ENCODE results near the gene AXIN2.

The AXIN2 gene

DNA sequence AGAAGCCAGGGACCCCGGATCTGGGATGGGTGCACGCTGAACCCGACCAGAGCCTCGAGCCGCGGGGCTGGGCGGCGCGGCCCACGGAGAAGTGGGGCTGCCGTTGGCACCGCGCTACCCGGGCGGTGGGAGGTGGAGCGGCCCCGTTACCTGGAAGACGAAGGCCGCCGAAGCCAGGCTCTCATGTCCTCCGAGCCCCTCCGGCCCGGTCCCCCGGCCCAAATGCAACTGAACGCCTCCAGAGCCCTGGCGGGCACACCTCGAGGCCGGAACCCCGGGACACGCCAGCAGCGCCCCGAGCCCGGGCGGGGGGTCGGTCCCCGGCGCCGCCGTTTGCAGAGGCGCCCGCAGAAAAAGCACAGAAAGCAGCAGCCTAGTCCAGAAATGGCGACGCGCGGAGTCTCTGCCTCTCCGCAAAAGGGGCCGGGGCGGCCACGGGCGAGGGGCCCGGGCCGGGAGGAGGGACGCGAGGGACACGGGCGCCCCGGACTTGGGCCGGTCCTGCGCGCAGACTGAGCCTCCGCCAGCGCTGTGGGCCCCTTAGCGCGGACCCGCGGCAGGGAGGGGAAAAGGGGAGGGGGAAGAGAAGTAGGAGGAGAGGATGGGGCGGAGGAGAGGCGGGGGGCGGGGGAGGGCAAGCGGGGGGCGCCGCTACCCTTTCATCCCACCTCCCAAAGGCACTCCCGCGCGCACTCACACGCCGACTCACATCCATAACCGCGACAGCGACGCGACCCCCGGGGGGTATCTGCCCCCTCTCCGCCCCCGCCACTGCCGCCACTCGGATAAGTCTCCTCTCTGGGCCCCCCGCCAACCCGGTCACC lies 1.4 kb downstream of the AXIN2 start (continued):
- TF ChIP-seq ZNF19 (tag by site-specific recombination; IDR thresholded peaks at IDR 0.05; ENCODE audit: low read depth), result no peak
- no peak for TF ChIP-seq FEZF1 (tag by site-specific recombination; IDR thresholded peaks at IDR 0.05)
- TF ChIP-seq YY2 (tag by site-specific recombination; IDR thresholded peaks at IDR 0.05), result peak; percentile 10; the same call in 1 of the 2 replicates
- TF ChIP-seq ZNF426 (tag by site-specific recombination; IDR thresholded peaks at IDR 0.05), result no peak
- peak; percentile 44; the same call in 1 of the 2 replicates for TF ChIP-seq KLF8 (tag by site-specific recombination; IDR thresholded peaks at IDR 0.05)
- TF ChIP-seq ZBTB7A (tag by site-specific recombination; IDR thresholded peaks at IDR 0.05; ENCODE audit: low read depth), result no peak
- TF ChIP-seq ZNF394 (tag by site-specific recombination; IDR thresholded peaks at IDR 0.05; ENCODE audit: borderline replicate concordance), result no peak
- no peak for TF ChIP-seq ZFP37 (tag by site-specific recombination; IDR thresholded peaks at IDR 0.05)
- no peak for TF ChIP-seq ZNF404 (tag by site-specific recombination; IDR thresholded peaks at IDR 0.05)
- TF ChIP-seq ZNF354C (tag by site-specific recombination; IDR thresholded peaks at IDR 0.05; ENCODE audit: borderline replicate concordance, low read depth), result no peak
- no peak for TF ChIP-seq ZNF701 (tag by site-specific recombination; IDR thresholded peaks at IDR 0.05)
- peak; percentile 64; the same call in 1 of the 2 replicates for TF ChIP-seq ZNF341 (tag by site-specific recombination; IDR thresholded peaks at IDR 0.05; ENCODE audit: low read depth)
- no peak for TF ChIP-seq ZNF518A (tag by site-specific recombination; conservative IDR thresholded peaks at IDR 0.05; ENCODE audit: low read depth)

DNA sequence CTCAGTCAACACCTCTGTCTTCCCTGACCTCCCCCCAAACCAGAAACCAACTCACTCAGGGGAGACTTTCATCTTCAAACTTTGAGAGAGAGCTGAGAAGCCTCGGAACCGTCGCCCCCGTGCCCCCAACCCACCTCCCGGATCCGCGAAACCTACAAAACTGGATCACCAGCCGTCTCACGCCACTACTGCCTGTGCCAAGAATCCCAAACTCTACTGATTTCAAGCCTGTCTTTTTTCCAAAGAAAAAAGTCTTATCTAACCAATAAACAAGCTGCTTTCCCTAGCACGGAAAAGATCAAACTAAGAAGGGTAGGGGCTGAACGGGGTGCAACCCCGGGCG lies 2.0 kb downstream of the AXIN2 start:
- peak overlapping the region; percentile 66 for H3K4me3 ChIP-seq (ENCODE audit: low read depth, low read length)
- ChIA-PET POLR2A (interaction anchor here (0.8 kb wide), 1 partner anchor 93 kb away, joined by 3 read pairs; no protein-coding TSS in a partner anchor), CTCF (interaction anchor here (0.6 to 5.2 kb wide), 12 partner anchors 9 to 1223 kb away, joined by 3 to 46 read pairs (median 4); no protein-coding TSS in a partner anchor)
- peak overlapping the region; percentile 96; the same call in 1 of the 2 replicates for H3K27ac ChIP-seq (ENCODE audit: extremely low read depth, low read depth, low read length)
- peaks cover 14% of the 10 kb centered on the region for H3K4me1 ChIP-seq (ENCODE audit: control insufficient read depth, insufficient read depth, low read length)
- no peaks in the 10 kb centered on the region for H3K9me3 ChIP-seq (ENCODE audit: control insufficient read depth, insufficient read depth, low read depth, low read length)
- peaks cover 0 to 18% of the 10 kb centered on the region in 2 experiments; a peak in 1 of 3 replicates for H3K36me3 ChIP-seq (ENCODE audit: control insufficient read depth in 2 of 2, insufficient read depth in 1 of 2, low read length in 2 of 2)
- no peak for TF ChIP-seq ZNF792 (tag by site-specific recombination; IDR thresholded peaks at IDR 0.05)
- no peak for TF ChIP-seq WT1 (tag by site-specific recombination; IDR thresholded peaks at IDR 0.05)
- no peak for TF ChIP-seq ZNF221 (tag by site-specific recombination; IDR thresholded peaks at IDR 0.05; ENCODE audit: borderline replicate concordance)
- TF ChIP-seq PATZ1 (tag by site-specific recombination; IDR thresholded peaks at IDR 0.05), result peak; percentile 58; the same call in 1 of the 2 replicates
- TF ChIP-seq ZFP41 (tag by site-specific recombination; IDR thresholded peaks at IDR 0.05; ENCODE audit: borderline replicate concordance), result no peak
- TF ChIP-seq ZBTB20 (tag by site-specific recombination; IDR thresholded peaks at IDR 0.05), result no peak
- TF ChIP-seq ZNF175 (tag by site-specific recombination; IDR thresholded peaks at IDR 0.05), result no peak
- TF ChIP-seq ZNF133 (tag by site-specific recombination; IDR thresholded peaks at IDR 0.05), result no peak
- TF ChIP-seq EGR2 (tag by site-specific recombination; IDR thresholded peaks at IDR 0.05; ENCODE audit: low read depth), result no peak
- TF ChIP-seq ZNF155 (tag by site-specific recombination; IDR thresholded peaks at IDR 0.05), result no peak
- no peak for TF ChIP-seq ZNF518A (tag by site-specific recombination; conservative IDR thresholded peaks at IDR 0.05; ENCODE audit: low read depth)
